HepG2 (cell line): ENCODE results near the gene PRR22. TPM values are rescaled to one million over a fixed set of nuclear protein-coding genes. Genes with fewer than 3 reads are reported as not detected.

Experiments
- ATF1 ChIP-seq: IDR thresholded peaks from 2 replicates; pipeline ENCODE4 v1.6.1; 2016; ENCODE audit warnings: mild to moderate bottlenecking, control low read depth
- CBX1 ChIP-seq: IDR thresholded peaks from one replicate; pipeline ENCODE4 v1.6.1; 2016; ENCODE audit warnings: antibody characterized with exemption, low read depth
- GTF2F1 ChIP-seq: fragments of 150-350 bp; IDR thresholded peaks from 2 replicates; pipeline ENCODE4 v1.6.1; 2014; ENCODE audit warnings: low read length
- HNF4G ChIP-seq, 2 experiments: sonication (generic) in 1 of 2; formaldehyde crosslinking in 1 of 2; IDR thresholded peaks; 2 replicates each; pipeline versions ENCODE4 v1.4.0 to v1.6.1; 2011 to 2020; ENCODE audit warnings: borderline replicate concordance in 2 of 2, low read depth in 2 of 2, mild to moderate bottlenecking in 2 of 2, low read length in 1 of 2, missing genetic modification reagents in 1 of 2, moderate library complexity in 1 of 2
- HNRNPL ChIP-seq: fragments of 200-400 bp; formaldehyde crosslinking; IDR thresholded peaks from 2 replicates; pipeline ENCODE4 v1.6.1; 2017; ENCODE audit warnings: mild to moderate bottlenecking, low read depth, low read length
- HOMEZ ChIP-seq: IDR thresholded peaks from 2 replicates; pipeline ENCODE4 v1.6.1; 2016; ENCODE audit warnings: low read depth
- IKZF5 ChIP-seq: IDR thresholded peaks from 2 replicates; pipeline ENCODE4 v1.6.1; 2018; ENCODE audit warnings: missing genetic modification reagents, mild to moderate bottlenecking, missing compliant biosample characterization
- KAT8 ChIP-seq: IDR thresholded peaks from 2 replicates; pipeline ENCODE4 v1.6.1; 2016; ENCODE audit warnings: missing genetic modification reagents, missing compliant biosample characterization
- KDM6A ChIP-seq: IDR thresholded peaks from 2 replicates; pipeline ENCODE4 v1.6.1; 2016; ENCODE audit warnings: low read depth
- KLF12 ChIP-seq: sonication (generic); formaldehyde crosslinking; IDR thresholded peaks from 2 replicates; pipeline ENCODE4 v1.4.0; 2020; ENCODE audit warnings: missing genetic modification reagents, borderline replicate concordance
- RFX1 ChIP-seq: fragments of 450-650 bp; IDR thresholded peaks from 2 replicates; pipeline ENCODE4 v1.6.1; 2017
- SATB2 ChIP-seq: sonication (generic); formaldehyde crosslinking; IDR thresholded peaks from 2 replicates; pipeline ENCODE4 v1.5.0; 2020; ENCODE audit warnings: missing genetic modification reagents
- ZBTB1 ChIP-seq: sonication (generic); formaldehyde crosslinking; IDR thresholded peaks from 2 replicates; pipeline ENCODE4 v1.4.0; 2020; ENCODE audit warnings: missing genetic modification reagents, borderline replicate concordance
- ZBTB43 ChIP-seq: sonication (generic); formaldehyde crosslinking; conservative IDR thresholded peaks from 2 replicates; pipeline ENCODE4 v1.4.0; 2020; ENCODE audit warnings: missing genetic modification reagents
- ZNF232 ChIP-seq: sonication (generic); formaldehyde crosslinking; IDR thresholded peaks from 2 replicates; pipeline ENCODE4 v1.4.0; 2020; ENCODE audit warnings: missing genetic modification reagents, borderline replicate concordance
- ZNF234 ChIP-seq: sonication (generic); formaldehyde crosslinking; conservative IDR thresholded peaks from 2 replicates; pipeline ENCODE4 v1.5.1; 2020; ENCODE audit warnings: mild to moderate bottlenecking, missing genetic modification reagents
- ZNF589 ChIP-seq: sonication (generic); formaldehyde crosslinking; conservative IDR thresholded peaks from 2 replicates; pipeline ENCODE4 v1.8.0; 2022; ENCODE audit warnings: mild to moderate bottlenecking, moderate library complexity, missing genetic modification reagents
- polyA plus RNA-seq, 8 experiments: library from polyadenylated mRNA; depleted of rRNA in 3 of 8; stranded (reverse) in 7 of 8; unstranded in 1 of 8; fragments of >200 nt; fragmentation: Illumina TruSeq in 4 of 8; extraction: Trizol in 4 of 8; gene quantifications; 2 replicates each; pipeline versions ENCODE4 v1.2.1 to v1.2.3, GENCODE V29; 2011 to 2016; ENCODE audit warnings: low read depth in 4 of 8, missing spikeins in 1 of 8, mixed read lengths in 1 of 8; ENCODE audit not compliant: insufficient read depth in 1 of 8
- total RNA-seq, 5 experiments: library from RNA; depleted of rRNA; stranded (reverse); fragments of >200 nt; fragmentation: Illumina TruSeq; extraction: Trizol; gene quantifications; 2 replicates each; pipeline ENCODE4 v1.2.3, GENCODE V29; 2016; ENCODE audit warnings: low read depth in 1 of 5
- TF ChIP-seq, protein P1 (sequence below), 2 experiments: sonication (generic) in 1 of 2; formaldehyde crosslinking in 1 of 2; IDR thresholded peaks; 2 replicates each; pipeline versions ENCODE4 v1.4.0 to v1.6.1; 2018 to 2020; ENCODE audit warnings: missing genetic modification reagents in 2 of 2, borderline replicate concordance in 1 of 2, low read depth in 1 of 2, mild to moderate bottlenecking in 1 of 2, missing biosample characterization in 1 of 2
- TF ChIP-seq, protein P2 (sequence below): sonication (generic); formaldehyde crosslinking; IDR thresholded peaks from 2 replicates; pipeline ENCODE4 v1.5.0; 2020; ENCODE audit warnings: missing genetic modification reagents, mild to moderate bottlenecking, borderline replicate concordance
- TF ChIP-seq, protein P3 (sequence below): sonication (generic); formaldehyde crosslinking; IDR thresholded peaks from 2 replicates; pipeline ENCODE4 v1.4.0; 2020; ENCODE audit warnings: missing genetic modification reagents

The PRR22 gene
- total and polyA plus RNA-seq, 2 of the 13 experiments (the other 11 are each of a cell fraction or from before 2014, with no cell fraction given) = 0.84 to 2.3 TPM

- TF ChIP-seq RFX1 (no peak), KAT8 (CRISPR knock-in tag) (no peak; the same call in 1 of the 2 replicates), HNRNPL (peak; percentile 86), ZNF589 (peak; percentile 27; the same call in 1 of the 2 replicates), GTF2F1 (no peak), IKZF5 (CRISPR knock-in tag) (peak; percentile 75), KLF12 (no peak), HNF4G (IDR thresholded peaks at IDR 0.05; ENCODE audit: borderline replicate concordance, low read depth, low read length) (peak; percentile 80), HNF4G (CRISPR knock-in tag; IDR thresholded peaks at IDR 0.05; ENCODE audit: borderline replicate concordance, low read depth) (peak; percentile 89), ZBTB43 (CRISPR knock-in tag) (no peak), CBX1 (peak; percentile 52), ZNF234 (CRISPR knock-in tag) (no peak), ZNF232 (CRISPR knock-in tag) (no peak; the same call in 1 of the 2 replicates), ZBTB1 (no peak), KDM6A (CRISPR knock-in tag) (0 out of 2 replicates have a peak, but pooled peaks have one; percentile 7), HOMEZ (CRISPR knock-in tag) (peak; percentile 69; the same call in 1 of the 2 replicates), SATB2 (no peak), ATF1 (CRISPR knock-in tag) (no peak)
- TF ChIP-seq, protein P1, sequence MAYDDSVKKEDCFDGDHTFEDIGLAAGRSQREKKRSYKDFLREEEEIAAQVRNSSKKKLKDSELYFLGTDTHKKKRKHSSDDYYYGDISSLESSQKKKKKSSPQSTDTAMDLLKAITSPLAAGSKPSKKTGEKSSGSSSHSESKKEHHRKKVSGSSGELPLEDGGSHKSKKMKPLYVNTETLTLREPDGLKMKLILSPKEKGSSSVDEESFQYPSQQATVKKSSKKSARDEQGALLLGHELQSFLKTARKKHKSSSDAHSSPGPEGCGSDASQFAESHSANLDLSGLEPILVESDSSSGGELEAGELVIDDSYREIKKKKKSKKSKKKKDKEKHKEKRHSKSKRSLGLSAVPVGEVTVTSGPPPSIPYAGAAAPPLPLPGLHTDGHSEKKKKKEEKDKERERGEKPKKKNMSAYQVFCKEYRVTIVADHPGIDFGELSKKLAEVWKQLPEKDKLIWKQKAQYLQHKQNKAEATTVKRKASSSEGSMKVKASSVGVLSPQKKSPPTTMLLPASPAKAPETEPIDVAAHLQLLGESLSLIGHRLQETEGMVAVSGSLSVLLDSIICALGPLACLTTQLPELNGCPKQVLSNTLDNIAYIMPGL (CRISPR knock-in tag; IDR thresholded peaks at IDR 0.05; ENCODE audit: borderline replicate concordance in 1 of 2, low read depth in 1 of 2) = peak; percentile 66 to 74; a peak in 3 of 4 replicates
- TF ChIP-seq, protein P2, sequence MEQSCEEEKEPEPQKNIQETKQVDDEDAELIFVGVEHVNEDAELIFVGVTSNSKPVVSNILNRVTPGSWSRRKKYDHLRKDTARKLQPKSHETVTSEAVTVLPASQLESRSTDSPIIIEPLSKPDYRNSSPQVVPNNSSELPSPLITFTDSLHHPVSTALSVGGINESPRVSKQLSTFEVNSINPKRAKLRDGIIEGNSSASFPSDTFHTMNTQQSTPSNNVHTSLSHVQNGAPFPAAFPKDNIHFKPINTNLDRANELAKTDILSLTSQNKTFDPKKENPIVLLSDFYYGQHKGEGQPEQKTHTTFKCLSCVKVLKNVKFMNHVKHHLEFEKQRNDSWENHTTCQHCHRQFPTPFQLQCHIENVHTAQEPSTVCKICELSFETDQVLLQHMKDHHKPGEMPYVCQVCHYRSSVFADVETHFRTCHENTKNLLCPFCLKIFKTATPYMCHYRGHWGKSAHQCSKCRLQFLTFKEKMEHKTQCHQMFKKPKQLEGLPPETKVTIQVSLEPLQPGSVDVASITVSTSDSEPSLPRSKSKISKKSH (CRISPR knock-in tag) = no peak; the same call in 1 of the 2 replicates
- TF ChIP-seq, protein P3, sequence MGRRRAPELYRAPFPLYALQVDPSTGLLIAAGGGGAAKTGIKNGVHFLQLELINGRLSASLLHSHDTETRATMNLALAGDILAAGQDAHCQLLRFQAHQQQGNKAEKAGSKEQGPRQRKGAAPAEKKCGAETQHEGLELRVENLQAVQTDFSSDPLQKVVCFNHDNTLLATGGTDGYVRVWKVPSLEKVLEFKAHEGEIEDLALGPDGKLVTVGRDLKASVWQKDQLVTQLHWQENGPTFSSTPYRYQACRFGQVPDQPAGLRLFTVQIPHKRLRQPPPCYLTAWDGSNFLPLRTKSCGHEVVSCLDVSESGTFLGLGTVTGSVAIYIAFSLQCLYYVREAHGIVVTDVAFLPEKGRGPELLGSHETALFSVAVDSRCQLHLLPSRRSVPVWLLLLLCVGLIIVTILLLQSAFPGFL (CRISPR knock-in tag) = no peak
Measured at GRCh38 chr19:5826531-5827341, 42.2 kb upstream of the PRR22 start (continued).
